Measurements from ENCODE around the gene ACIN1.

ACIN1 gene

GRCh38 chr14:23094666-23095195 lies at the start of gene ACIN1:
Gene ACIN1 (minus strand): TSS chr14:23095136. CDS start chr14:23095112, 24 bp downstream.
- peak; percentile 51 for DNase-seq (ENCODE audit: low read depth)

GRCh38 chr14:23143911-23144310 lies 49.0 kb upstream of the ACIN1 start:
- no peak for DNase-seq (ENCODE audit: low read depth)

- DNase-seq (ENCODE audit: low read depth) = no peak
Measured at GRCh38 chr14:23142826-23143225, 47.9 kb upstream of the ACIN1 start.

- no peak for DNase-seq (ENCODE audit: low read depth)
Measured at GRCh38 chr14:23141706-23142444, 46.9 kb upstream of the ACIN1 start.

- DNase-seq (ENCODE audit: low read depth) = no peak
Measured at GRCh38 chr14:23140371-23140770, 45.4 kb upstream of the ACIN1 start.

- DNase-seq (ENCODE audit: low read depth) = no peak
Measured at GRCh38 chr14:23139874-23140273, 44.9 kb upstream of the ACIN1 start.

- DNase-seq (ENCODE audit: low read depth) = no peak
Measured at GRCh38 chr14:23137813-23138535, 43.0 kb upstream of the ACIN1 start.

GRCh38 chr14:23137192-23137812 lies 42.4 kb upstream of the ACIN1 start:
- DNase-seq (ENCODE audit: low read depth) = no peak

- DNase-seq (ENCODE audit: low read depth) = no peak
Measured at GRCh38 chr14:23136566-23137133, 41.7 kb upstream of the ACIN1 start.

GRCh38 chr14:23132970-23133369 lies 38.0 kb upstream of the ACIN1 start:
- no peak for DNase-seq (ENCODE audit: low read depth)

GRCh38 chr14:23131482-23131881 lies 36.5 kb upstream of the ACIN1 start:
- no peak for DNase-seq (ENCODE audit: low read depth)

- DNase-seq (ENCODE audit: low read depth) = no peak
Measured at GRCh38 chr14:23130871-23131270, 35.9 kb upstream of the ACIN1 start.

- DNase-seq (ENCODE audit: low read depth) = no peak
Measured at GRCh38 chr14:23129759-23130316, 34.9 kb upstream of the ACIN1 start.

- no peak for DNase-seq (ENCODE audit: low read depth)
Measured at GRCh38 chr14:23128969-23129758, 34.2 kb upstream of the ACIN1 start.

GRCh38 chr14:23127861-23128260 lies 32.9 kb upstream of the ACIN1 start:
- DNase-seq (ENCODE audit: low read depth) = no peak

- no peak for DNase-seq (ENCODE audit: low read depth)
Measured at GRCh38 chr14:23126548-23127278, 31.8 kb upstream of the ACIN1 start.

GRCh38 chr14:23125933-23126524 lies 31.1 kb upstream of the ACIN1 start:
- no peak for DNase-seq (ENCODE audit: low read depth)

GRCh38 chr14:23125011-23125410 lies 30.1 kb upstream of the ACIN1 start:
- no peak for DNase-seq (ENCODE audit: low read depth)

GRCh38 chr14:23124337-23124954 lies 29.5 kb upstream of the ACIN1 start:
- no peak for DNase-seq (ENCODE audit: low read depth)

GRCh38 chr14:23123419-23123818 lies 28.5 kb upstream of the ACIN1 start:
- DNase-seq (ENCODE audit: low read depth) = no peak
